Transverse colon (tissue), 4 donors: ENCODE data around the gene ANKRD2.

Experiments
- CTCF ChIP-seq, 5 experiments: fragments of 200-600 bp in 3 of 5; fragments of 450-650 bp in 2 of 5; sonication (generic) in 3 of 5; IDR thresholded peaks; 1 replicate in 2 of 5; 2 replicates in 3 of 5; pipeline ENCODE4 v1.5.1; 2016 to 2017; ENCODE audit warnings: antibody characterized with exemption in 5 of 5, inconsistent platforms in 3 of 5, mild to moderate bottlenecking in 2 of 5, moderate library complexity in 1 of 5
- POLR2AphosphoS5 ChIP-seq, 3 donors: sonication (generic); formaldehyde crosslinking; IDR thresholded peaks; one replicate each; pipeline ENCODE4 v1.6.1; 2016; ENCODE audit warnings: antibody characterized with exemption in 3 of 3

GRCh38 chr10:97542169-97543024, 30.2 kb upstream of the ANKRD2 start:
- peak; percentile 31 to 45 (median 37) for TF ChIP-seq POLR2AphosphoS5 (IDR thresholded peaks at IDR 0.05)
- TF ChIP-seq CTCF (IDR thresholded peaks at IDR 0.05): no peak
